Neuronal stem cell (in vitro differentiated cells): Measurements from ENCODE around the gene RGL1.

ENCODE experiments used
- DNase-seq: peaks from one replicate; pipeline ENCODE4 v3.0.0-alpha.2; 2013; ENCODE audit warnings: low spot score
- H2AFZ ChIP-seq: one replicate; pipeline ENCODE4 v1.6.1; 2013; ENCODE audit warnings: mild to moderate bottlenecking, low read length, inconsistent platforms
- H2AK5ac ChIP-seq: 2 replicates; pipeline ENCODE4 v1.6.1; 2013; ENCODE audit warnings: low read depth, mild to moderate bottlenecking, inconsistent platforms, low read length, moderate library complexity, mixed read lengths
- H2BK120ac ChIP-seq: 2 replicates; pipeline ENCODE4 v1.6.1; 2013; ENCODE audit warnings: low read depth, mild to moderate bottlenecking, inconsistent platforms, low read length, moderate library complexity, mixed read lengths
- H2BK12ac ChIP-seq: one replicate; pipeline ENCODE4 v1.6.1; 2013; ENCODE audit warnings: low read length, inconsistent platforms
- H2BK15ac ChIP-seq: 2 replicates; pipeline ENCODE4 v1.6.1; 2013; ENCODE audit warnings: mild to moderate bottlenecking, low read length, inconsistent platforms, mixed read lengths
- H2BK5ac ChIP-seq: one replicate; pipeline ENCODE4 v1.6.1; 2013; ENCODE audit warnings: inconsistent platforms, mild to moderate bottlenecking, low read length, moderate library complexity
- H3K14ac ChIP-seq: one replicate; pipeline ENCODE4 v1.6.1; 2013; ENCODE audit warnings: low read length, inconsistent platforms
- H3K18ac ChIP-seq: 2 replicates; pipeline ENCODE4 v1.6.1; 2013; ENCODE audit warnings: low read length, inconsistent platforms
- H3K23ac ChIP-seq: 2 replicates; pipeline ENCODE4 v1.6.1; 2013; ENCODE audit warnings: low read depth, mild to moderate bottlenecking, mixed read lengths, low read length, inconsistent platforms; ENCODE audit not compliant: poor library complexity
- H3K27ac ChIP-seq: replicated peaks from 3 replicates; pipeline ENCODE4 v1.5.1; 2013; ENCODE audit warnings: low read length, inconsistent platforms
- H3K27me3 ChIP-seq, 3 experiments: 2 replicates each; pipeline ENCODE4 v1.6.1; 2013; ENCODE audit warnings: low read length in 3 of 3, mild to moderate bottlenecking in 2 of 3, inconsistent platforms in 1 of 3, low read depth in 1 of 3, mixed read lengths in 1 of 3, moderate library complexity in 1 of 3; ENCODE audit not compliant: control insufficient read depth in 3 of 3, insufficient read depth in 3 of 3
- H3K36me3 ChIP-seq, 2 donors: replicated peaks in 1 of 2; 2 replicates each; pipeline ENCODE4 v1.6.1; 2013; ENCODE audit warnings: low read length in 2 of 2; ENCODE audit not compliant: control insufficient read depth in 2 of 2, insufficient read depth in 2 of 2
- H3K4ac ChIP-seq: 2 replicates; pipeline ENCODE4 v1.6.1; 2013; ENCODE audit warnings: inconsistent platforms, mild to moderate bottlenecking, low read length, moderate library complexity
- H3K4me1 ChIP-seq, 2 donors: 1 replicate in 1 of 2; 2 replicates in 1 of 2; pipeline ENCODE4 v1.6.1; 2013; ENCODE audit warnings: low read length in 2 of 2, low read depth in 1 of 2; ENCODE audit not compliant: control insufficient read depth in 2 of 2, insufficient read depth in 1 of 2
- H3K4me2 ChIP-seq: one replicate; pipeline ENCODE4 v1.6.1; 2013; ENCODE audit warnings: mild to moderate bottlenecking, low read length, inconsistent platforms; ENCODE audit not compliant: insufficient read depth, poor library complexity, severe bottlenecking
- H3K4me3 ChIP-seq, 2 donors: 2 replicates each; pipeline ENCODE4 v1.5.1; 2013; ENCODE audit warnings: low read length in 2 of 2, mild to moderate bottlenecking in 2 of 2, inconsistent platforms in 1 of 2, moderate library complexity in 1 of 2
- H3K79me1 ChIP-seq: one replicate; pipeline ENCODE4 v1.6.1; 2013; ENCODE audit warnings: low read depth, mild to moderate bottlenecking, inconsistent platforms, low read length, moderate library complexity
- H3K9ac ChIP-seq: one replicate; pipeline ENCODE4 v1.6.1; 2013; ENCODE audit warnings: mild to moderate bottlenecking, low read depth, low read length, inconsistent platforms; ENCODE audit not compliant: poor library complexity
- H3K9me3 ChIP-seq, 2 donors: replicated peaks in 1 of 2; 2 replicates each; pipeline versions ENCODE3 to v1.6.1; 2013; ENCODE audit warnings: low read length in 2 of 2, mild to moderate bottlenecking in 2 of 2, inconsistent platforms in 1 of 2, low read depth in 1 of 2, mixed read lengths in 1 of 2, moderate library complexity in 1 of 2; ENCODE audit not compliant: control insufficient read depth in 2 of 2, insufficient read depth in 1 of 2
- H4K8ac ChIP-seq: one replicate; pipeline ENCODE4 v1.6.1; 2013; ENCODE audit warnings: low read depth, mild to moderate bottlenecking, inconsistent platforms, low read length, moderate library complexity
- H4K91ac ChIP-seq: one replicate; pipeline ENCODE4 v1.6.1; 2013; ENCODE audit warnings: low read length, low read depth, mild to moderate bottlenecking, inconsistent platforms; ENCODE audit not compliant: poor library complexity
- WGBS, 2 donors: extraction: QIAGEN DNeasy Blood & Tissue Kit; methylation state at CpG; one replicate each; pipeline ENCODE4 v1.1.7; 2013; ENCODE audit warnings: missing lambda C conversion rate in 2 of 2, mixed read lengths in 1 of 2; ENCODE audit not compliant: insufficient read length in 2 of 2, insufficient replicate concordance in 1 of 2; ENCODE audit errors: extremely low coverage in 2 of 2; 5-methylcytosine and 5-hydroxymethylcytosine counted together

Gene RGL1

GRCh38 chr1:183836598-183836997 is 31.7 kb downstream of the RGL1 start:
- H2AFZ ChIP-seq = no peak overlapping the region
- no peak overlapping the region for H4K8ac ChIP-seq
- peaks cover 7 to 12% of the 10 kb centered on the region in 2 donors for H3K4me1 ChIP-seq
- H3K4ac ChIP-seq = no peak overlapping the region
- H3K27ac ChIP-seq = no peak overlapping the region
- no peaks in the 10 kb centered on the region for H3K36me3 ChIP-seq
- H2BK5ac ChIP-seq = no peak overlapping the region
- H2AK5ac ChIP-seq = no peak overlapping the region
- no peak overlapping the region for H2BK120ac ChIP-seq
- no peak overlapping the region for H3K9ac ChIP-seq
- H3K27me3 ChIP-seq = no peaks in the 10 kb centered on the region
- H2BK15ac ChIP-seq = no peak overlapping the region
- no CpG with 5 or more reads among the region's 4 CpGs for WGBS, 2 donors
- H3K4me2 ChIP-seq = no peak overlapping the region
- no peak overlapping the region for H3K14ac ChIP-seq
- no peak overlapping the region for H3K4me3 ChIP-seq
- no peak overlapping the region for H3K23ac ChIP-seq
- no peak overlapping the region for H4K91ac ChIP-seq
- H2BK12ac ChIP-seq = no peak overlapping the region
- no peaks in the 10 kb centered on the region for H3K9me3 ChIP-seq
- no peak overlapping the region for H3K18ac ChIP-seq
- no peak for DNase-seq
- no peaks in the 10 kb centered on the region for H3K79me1 ChIP-seq

DNA sequence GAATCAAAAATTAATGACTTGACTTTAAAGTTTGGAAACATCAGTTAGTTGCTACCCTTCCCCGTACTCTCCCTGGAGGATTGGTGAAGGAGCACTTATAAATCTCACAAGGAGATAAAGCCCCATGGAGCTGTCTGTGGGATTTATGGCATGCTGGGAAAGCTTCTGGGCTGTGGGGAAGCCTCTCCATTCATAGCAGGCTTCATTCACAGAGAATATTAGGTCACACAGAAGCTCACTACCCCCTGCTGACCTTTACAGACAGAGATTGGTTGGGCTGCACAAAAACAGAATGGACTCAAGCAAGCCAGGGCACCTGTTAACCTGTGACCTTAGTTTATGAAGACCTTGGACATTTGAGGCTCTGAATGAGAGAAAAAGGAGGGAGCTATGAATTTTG is 32.1 kb downstream of the RGL1 start:
- Histone ChIP-seq H2BK12ac (no peak overlapping the region), H2BK120ac (no peak overlapping the region), H3K14ac (no peak overlapping the region), H3K4me1 (peaks cover 7 to 12% of the 10 kb centered on the region in 2 donors), H3K27ac (no peak overlapping the region), H2AFZ (no peak overlapping the region), H3K4me3 (no peak overlapping the region), H3K9ac (no peak overlapping the region), H4K91ac (no peak overlapping the region), H3K4ac (no peak overlapping the region), H3K79me1 (no peaks in the 10 kb centered on the region), H3K18ac (no peak overlapping the region), H3K23ac (no peak overlapping the region), H3K27me3 (no peaks in the 10 kb centered on the region), H2BK15ac (no peak overlapping the region), H3K4me2 (no peak overlapping the region), H3K36me3 (no peaks in the 10 kb centered on the region), H4K8ac (no peak overlapping the region), H3K9me3 (no peaks in the 10 kb centered on the region), H2BK5ac (no peak overlapping the region), H2AK5ac (no peak overlapping the region)
- WGBS, 2 donors = no CpG with 5 or more reads among the region's 1 CpG
- no peak for DNase-seq

DNA sequence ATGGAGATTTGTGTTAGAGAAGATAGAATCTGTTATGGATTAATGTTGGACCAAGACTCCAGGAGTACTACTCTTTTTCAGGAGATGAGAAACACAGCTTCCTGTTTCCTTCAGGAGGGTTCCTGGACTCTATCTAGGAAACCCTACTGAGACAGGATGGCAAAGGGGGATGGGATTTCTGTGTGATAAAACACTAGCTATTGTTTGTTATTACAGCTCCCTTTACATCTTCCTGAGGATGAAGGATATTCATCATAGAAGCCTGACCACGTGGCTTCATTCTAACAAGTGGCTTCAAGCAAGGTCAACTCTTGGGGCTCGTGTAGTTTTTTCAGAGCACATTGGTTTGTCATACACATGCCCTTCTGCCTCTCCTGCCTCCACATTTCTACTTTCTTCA is 33.3 kb downstream of the RGL1 start:
- H3K4me2 ChIP-seq = no peak overlapping the region
- no peak overlapping the region for H3K23ac ChIP-seq
- no peak overlapping the region for H3K27ac ChIP-seq
- H2AFZ ChIP-seq = no peak overlapping the region
- no peaks in the 10 kb centered on the region for H3K27me3 ChIP-seq
- H3K36me3 ChIP-seq = no peaks in the 10 kb centered on the region
- WGBS, 2 donors = no CpG with 5 or more reads among the region's 2 CpGs
- no peak overlapping the region for H2AK5ac ChIP-seq
- no peak overlapping the region for H2BK12ac ChIP-seq
- no peak overlapping the region for H3K14ac ChIP-seq
- no peak overlapping the region for H4K91ac ChIP-seq
- H3K9ac ChIP-seq = no peak overlapping the region
- H3K4ac ChIP-seq = no peak overlapping the region
- no peaks in the 10 kb centered on the region for H3K9me3 ChIP-seq
- no peak overlapping the region for H3K4me3 ChIP-seq
- DNase-seq = no peak
- no peak overlapping the region for H4K8ac ChIP-seq
- no peaks in the 10 kb centered on the region for H3K79me1 ChIP-seq
- H2BK5ac ChIP-seq = no peak overlapping the region
- peaks cover 7 to 12% of the 10 kb centered on the region in 2 donors for H3K4me1 ChIP-seq
- no peak overlapping the region for H3K18ac ChIP-seq
- no peak overlapping the region for H2BK120ac ChIP-seq
- H2BK15ac ChIP-seq = no peak overlapping the region

DNA sequence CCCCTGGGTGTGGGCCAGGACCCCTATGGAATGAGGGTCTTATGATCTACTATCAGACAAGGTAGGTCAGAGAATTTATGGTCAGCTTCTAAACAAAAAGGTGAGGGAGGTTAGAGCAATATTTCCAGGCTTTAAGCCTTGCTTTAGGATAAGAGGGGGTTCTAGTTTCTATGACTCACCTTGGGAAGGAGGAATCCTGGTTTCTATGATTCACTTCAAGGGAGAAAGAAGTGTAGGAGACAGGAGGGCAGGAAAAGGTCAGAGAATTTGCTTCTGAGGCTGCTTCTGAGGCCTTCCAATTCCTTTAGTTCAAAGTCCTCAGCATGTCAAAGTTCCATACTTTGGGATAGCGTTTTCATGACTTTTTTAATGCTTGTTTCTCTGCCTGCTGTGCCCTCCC is 35.2 kb downstream of the RGL1 start:
- no peaks in the 10 kb centered on the region for H3K9me3 ChIP-seq
- no peak overlapping the region for H3K4me3 ChIP-seq
- no peak overlapping the region for H3K9ac ChIP-seq
- no peak overlapping the region for H4K91ac ChIP-seq
- no peak overlapping the region for H2BK120ac ChIP-seq
- no peak for DNase-seq
- no peak overlapping the region for H2AFZ ChIP-seq
- H3K36me3 ChIP-seq = no peaks in the 10 kb centered on the region
- H4K8ac ChIP-seq = no peak overlapping the region
- no peaks in the 10 kb centered on the region for H3K27me3 ChIP-seq
- no peak overlapping the region for H3K4ac ChIP-seq
- WGBS, 2 donors = no CpG with 5 or more reads among the region's 1 CpG
- peaks cover 7 to 12% of the 10 kb centered on the region in 2 donors for H3K4me1 ChIP-seq
- H2BK5ac ChIP-seq = no peak overlapping the region
- no peaks in the 10 kb centered on the region for H3K79me1 ChIP-seq
- no peak overlapping the region for H3K4me2 ChIP-seq
- no peak overlapping the region for H3K18ac ChIP-seq
- no peak overlapping the region for H3K23ac ChIP-seq
- no peak overlapping the region for H3K14ac ChIP-seq
- H3K27ac ChIP-seq = no peak overlapping the region
- H2BK12ac ChIP-seq = no peak overlapping the region
- H2AK5ac ChIP-seq = no peak overlapping the region
- no peak overlapping the region for H2BK15ac ChIP-seq
